GM21390 (cell line): Measurements from ENCODE around the gene MAP1B.
"Not testable (repeated sequence)": the region's sequence is repeated elsewhere in the genome, so short reads cannot be mapped to it uniquely, and the experiment has no call there.

ENCODE experiments used
- ATAC-seq: cut with Tn5 transposase; IDR thresholded peaks from one replicate; pipeline ENCODE4 v1.9.1; 2021; ENCODE audit not compliant: unreplicated experiment

The MAP1B gene

GRCh38 chr5:72107131-72107900 is at the start of gene MAP1B:
MAP1B (plus strand) TSS chr5:72107475; CDS start chr5:72107532, 57 bp downstream.
- no peak for ATAC-seq

- no peak for ATAC-seq
Observed at GRCh38 chr5:72057816-72058215, 49.5 kb upstream of the MAP1B start.

- ATAC-seq = no peak
Observed at GRCh38 chr5:72063219-72063819, 44.0 kb upstream of the MAP1B start.

DNA sequence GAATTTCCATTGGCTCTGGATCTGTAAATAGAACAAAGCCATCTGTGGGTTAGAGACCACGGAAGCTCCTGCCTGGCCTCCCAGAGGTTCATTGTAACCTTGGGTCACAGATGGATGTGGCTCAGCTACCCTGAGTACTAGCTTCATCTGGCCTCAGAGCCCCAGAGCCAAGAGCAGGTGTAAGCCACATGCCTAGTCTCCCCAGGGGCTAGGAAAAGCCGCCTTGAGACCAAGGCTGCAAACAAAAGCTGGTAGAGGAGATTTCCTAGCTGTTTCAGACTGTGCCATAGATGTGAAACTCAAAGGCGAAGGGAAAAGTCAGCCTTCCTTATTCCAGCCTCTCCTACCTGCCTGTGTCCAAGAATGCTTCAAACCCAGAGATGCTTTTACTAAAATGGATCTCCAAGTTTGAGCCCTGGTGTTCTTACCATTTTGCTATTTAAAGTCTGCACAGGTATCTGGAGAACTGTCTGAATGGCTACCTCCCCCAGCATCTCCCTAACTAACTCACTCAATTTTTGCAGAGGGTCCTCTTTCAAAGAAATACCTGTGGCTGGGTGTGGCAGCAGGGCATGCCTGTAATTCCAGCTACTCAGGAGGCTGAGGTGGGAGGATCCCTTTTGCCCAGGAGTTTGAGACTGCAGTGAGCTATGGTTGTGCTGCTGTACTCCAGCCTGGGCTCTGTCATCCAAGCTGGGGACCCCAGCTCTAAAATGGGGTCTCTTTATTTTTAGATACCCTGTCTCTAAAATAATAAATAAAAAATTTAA is 42.3 kb upstream of the MAP1B start:
- ATAC-seq = no peak

- no peak for ATAC-seq
Observed at GRCh38 chr5:72065751-72066255, 41.5 kb upstream of the MAP1B start.

GRCh38 chr5:72066705-72067107 is 40.6 kb upstream of the MAP1B start:
- ATAC-seq = no peak

DNA sequence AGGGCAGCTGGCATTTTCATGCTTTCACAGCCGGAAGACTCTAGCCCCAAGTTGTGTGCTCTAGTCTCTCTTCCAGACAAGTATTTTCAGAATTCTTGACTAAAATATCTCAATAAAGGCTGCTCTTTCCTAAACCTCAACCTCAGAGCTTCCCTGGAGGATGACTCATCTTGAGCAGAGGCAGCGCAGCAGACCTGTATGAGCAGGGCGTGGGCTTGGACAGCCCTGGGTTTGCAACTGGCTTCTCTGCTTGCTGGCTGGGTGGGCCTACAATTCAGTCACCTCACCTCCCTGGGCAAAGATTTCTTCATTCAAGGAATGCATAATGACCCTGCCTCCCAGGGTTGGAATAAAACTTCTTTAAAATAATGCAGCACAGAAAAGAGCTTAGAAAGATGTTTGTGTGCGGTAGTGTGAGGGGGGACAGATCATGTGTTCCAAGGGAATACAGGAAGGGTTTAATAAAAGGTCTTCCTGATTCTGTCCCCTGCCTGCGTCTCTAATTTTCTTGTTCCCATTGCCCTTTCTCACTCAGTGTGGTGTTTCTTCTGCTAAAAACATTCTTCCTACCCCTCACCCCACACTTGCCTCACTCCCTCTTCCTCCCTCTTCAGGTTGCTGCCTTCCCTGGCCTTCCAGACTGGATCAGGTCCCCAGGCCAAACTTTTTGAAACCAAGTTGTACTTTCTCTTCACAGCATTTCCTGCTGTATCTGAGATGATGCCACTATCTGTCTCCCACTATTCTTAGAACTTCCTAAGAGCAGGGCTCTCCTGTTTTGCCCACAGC is 39.4 kb upstream of the MAP1B start:
- no peak for ATAC-seq

DNA sequence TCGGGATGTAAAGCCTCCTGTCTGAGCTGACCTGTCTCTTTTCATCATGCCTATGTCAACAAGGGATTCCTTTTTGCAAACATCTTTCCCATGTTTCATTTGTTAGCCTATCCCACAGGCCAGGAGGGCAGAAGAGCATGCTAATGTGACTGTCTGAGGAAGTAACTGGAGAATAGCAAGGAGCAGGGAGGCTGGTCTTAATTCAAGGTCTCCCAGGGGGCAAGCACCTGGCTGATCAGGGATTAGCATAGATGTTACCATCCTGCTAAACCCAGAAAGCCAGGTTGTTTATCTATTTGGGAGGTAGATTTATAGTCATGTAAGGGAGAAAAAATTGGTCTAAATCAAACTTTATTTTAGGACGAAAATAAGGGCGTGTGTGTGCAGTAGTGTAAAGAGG is 36.7 kb upstream of the MAP1B start:
- no peak for ATAC-seq

DNA sequence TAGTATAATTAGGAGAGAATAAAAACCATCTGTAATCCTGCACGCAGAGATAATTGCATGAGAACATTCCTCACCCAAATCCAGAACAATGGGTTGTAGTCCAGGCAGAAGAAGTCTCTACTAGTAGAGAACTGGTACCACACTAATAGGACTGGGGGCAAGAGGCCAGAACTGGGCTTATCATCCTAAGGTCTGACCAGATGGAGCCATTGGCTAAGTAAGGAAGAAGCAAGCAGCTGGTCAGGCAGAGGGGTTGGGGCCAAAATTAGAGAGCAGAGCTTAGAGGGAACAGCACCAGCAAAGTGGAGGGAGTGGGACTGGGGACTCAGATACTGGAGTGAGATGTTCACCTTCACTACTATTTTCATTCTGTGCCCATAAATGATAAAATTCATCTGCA is 35.4 kb upstream of the MAP1B start:
- no peak for ATAC-seq

- ATAC-seq = no peak
Observed at GRCh38 chr5:72074251-72074650, 33.0 kb upstream of the MAP1B start.

GRCh38 chr5:72075461-72075860 is 31.8 kb upstream of the MAP1B start:
- ATAC-seq = no peak

DNA sequence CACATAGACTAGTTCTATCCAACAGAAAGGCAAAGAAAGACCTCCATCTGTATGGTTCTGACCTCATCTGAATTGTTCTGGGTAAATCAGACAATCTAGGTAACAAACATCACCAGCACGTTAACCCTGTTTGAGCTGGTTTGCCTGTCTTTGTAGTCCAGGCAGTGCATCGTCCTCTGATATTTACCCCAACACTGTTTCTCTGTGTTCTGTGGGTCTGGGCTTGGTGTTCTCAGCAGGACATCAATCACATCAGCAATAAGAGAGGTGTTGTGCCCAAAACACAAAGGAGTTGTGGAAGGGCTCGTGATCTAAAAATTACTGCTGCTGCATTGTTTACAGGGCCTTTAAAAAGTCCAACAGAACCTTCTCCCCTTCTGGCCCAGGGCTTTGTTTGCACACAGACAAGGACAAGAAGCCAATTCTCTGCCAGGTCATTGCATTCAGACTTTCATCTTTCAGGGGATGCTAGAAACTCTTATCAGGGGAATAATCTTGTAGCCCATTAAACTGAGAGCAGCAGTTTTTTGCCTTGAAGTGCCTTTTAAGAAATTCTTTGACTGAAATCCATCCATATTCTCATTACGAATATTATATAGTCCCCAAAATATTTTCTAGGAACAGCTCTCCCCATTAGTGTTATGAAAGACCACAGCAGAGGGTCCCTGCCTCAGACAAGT is 30.5 kb upstream of the MAP1B start:
- ATAC-seq = no peak

DNA sequence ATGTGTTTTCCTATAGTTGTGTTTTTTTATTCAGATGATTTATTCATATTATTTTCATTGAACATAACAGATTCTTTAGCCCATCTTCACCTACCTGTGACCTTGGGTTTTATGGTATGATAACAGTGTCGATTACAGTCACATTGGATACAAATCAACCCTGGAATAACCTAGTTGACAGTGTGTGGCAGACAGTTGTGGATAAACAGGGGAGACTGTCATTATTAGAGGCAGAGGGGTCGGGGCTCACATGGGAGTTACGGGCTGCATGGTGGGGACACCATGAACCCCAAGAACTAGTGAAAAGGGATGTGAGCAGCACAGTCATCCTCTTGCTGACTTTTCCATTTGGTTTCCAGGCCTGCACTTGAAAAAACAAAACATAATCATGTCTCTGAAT is 29.9 kb upstream of the MAP1B start:
- ATAC-seq = no peak

GRCh38 chr5:72079288-72079687 is 28.0 kb upstream of the MAP1B start:
- no peak for ATAC-seq

- no peak for ATAC-seq
Observed at GRCh38 chr5:72082048-72082447, 25.2 kb upstream of the MAP1B start.

DNA sequence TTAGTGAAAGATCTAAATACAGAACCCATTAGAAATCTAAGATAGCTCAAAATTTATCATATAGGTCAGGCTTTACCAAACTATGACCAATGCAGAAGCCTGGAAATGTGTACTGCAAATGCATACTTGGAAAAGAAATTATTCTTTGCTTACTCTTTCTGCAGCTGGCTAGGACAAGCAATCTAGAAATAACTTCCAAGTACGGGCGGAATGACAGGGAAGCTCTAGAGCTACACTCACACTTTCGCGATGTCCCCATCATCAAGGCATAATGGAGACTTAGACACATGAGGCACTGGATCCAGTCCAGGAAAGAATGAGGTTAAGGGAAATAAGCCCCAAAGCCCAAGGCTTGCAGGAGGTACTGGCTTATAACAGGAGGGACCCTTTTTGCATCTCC is 22.4 kb upstream of the MAP1B start:
- ATAC-seq = no peak

DNA sequence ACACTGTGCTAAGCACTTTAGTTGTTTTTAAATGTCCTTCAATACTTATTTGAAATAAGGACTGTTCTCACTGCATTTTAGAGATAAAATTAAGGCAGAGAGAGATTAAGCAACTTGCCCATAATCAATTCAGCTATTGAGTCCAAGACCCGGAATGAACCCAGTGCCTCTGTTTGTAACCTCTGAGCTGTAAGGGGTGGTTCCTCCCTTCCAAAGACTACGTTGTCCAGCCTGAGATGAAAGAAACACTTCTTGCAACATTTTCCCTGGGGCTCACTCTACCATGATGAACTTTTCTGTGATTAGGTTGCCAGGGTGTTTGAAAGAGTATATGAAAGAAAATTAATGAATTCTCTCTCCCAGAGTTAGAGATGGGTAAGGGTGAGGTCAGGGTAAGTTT is 22.0 kb upstream of the MAP1B start:
- no peak for ATAC-seq

DNA sequence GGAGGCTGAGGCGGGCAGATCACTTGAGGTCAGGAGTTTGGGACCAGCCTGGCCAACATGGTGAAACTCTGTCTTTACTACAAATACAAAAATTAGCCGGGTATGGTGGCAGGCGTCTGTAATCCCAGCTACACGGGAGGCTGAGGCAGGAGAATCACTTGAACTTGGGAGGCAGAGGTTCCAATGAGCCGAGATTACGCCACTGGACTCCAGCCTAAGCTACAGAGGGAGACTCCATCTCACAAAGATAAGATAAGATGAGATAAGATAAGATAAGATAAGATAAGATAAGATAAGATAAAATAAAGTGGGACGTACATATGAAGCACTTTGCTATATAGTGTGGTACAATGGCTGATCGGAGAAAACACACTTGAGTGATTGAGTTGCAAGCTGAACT is 17.6 kb upstream of the MAP1B start:
- not testable (repeated sequence) for ATAC-seq

DNA sequence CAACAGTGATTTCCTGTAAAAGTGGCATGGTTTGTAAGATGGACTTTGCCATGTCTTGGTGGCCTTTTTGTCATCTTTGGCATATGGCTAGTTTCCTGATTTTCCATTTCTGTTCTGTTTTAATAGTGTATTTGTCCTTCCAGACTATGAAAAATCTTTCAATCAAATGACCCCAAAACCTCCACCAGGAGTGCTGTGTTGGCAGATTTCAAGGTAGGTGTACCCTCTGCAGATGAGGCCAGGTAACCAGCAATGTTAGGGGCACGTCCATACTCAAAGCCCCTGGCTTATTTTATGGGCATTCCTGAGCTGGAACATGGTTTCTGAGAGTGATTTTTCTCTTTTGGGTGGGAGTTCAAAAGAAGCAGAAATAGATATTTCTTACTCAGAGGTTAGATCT is 15.2 kb upstream of the MAP1B start:
- no peak for ATAC-seq

GRCh38 chr5:72093217-72093616 is 14.1 kb upstream of the MAP1B start:
- ATAC-seq = no peak

DNA sequence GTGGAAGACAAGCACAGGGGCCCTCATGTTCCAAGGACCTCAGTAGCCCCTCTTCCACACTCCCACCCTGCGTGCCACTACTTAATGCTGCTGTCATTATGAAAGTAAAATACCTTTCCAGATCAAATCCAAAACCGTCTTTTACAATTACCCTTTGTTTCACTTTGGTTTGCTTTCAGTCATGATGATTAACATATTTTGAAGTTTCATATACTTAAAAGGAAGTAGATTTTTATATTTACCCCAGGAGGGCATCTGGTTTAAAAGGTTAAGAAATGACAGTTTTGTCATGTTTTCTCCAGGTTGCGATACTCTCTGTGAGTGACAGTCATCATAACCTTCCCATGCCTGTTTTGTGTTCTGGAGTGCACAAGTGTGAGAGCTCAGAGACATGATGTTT is 13.5 kb upstream of the MAP1B start:
- ATAC-seq = no peak
